WERI-Rb-1 (cell line): ENCODE measurements around the gene KLHL36.
"Not testable (repeated sequence)": the region's sequence is repeated elsewhere in the genome, so short reads cannot be mapped to it uniquely, and the experiment has no call there.

ENCODE experiments used
- DNase-seq: peaks from one replicate; pipeline ENCODE4 v3.0.0-alpha.2; 2020
- H3K27ac ChIP-seq: fragments of 250-450 bp; sonication (Bioruptor Pico); 2 replicates; pipeline ENCODE4 v1.5.1; 2020; ENCODE audit warnings: mild to moderate bottlenecking, moderate library complexity
- H3K27me3 ChIP-seq: fragments of 250-450 bp; sonication (Bioruptor Pico); 2 replicates; pipeline ENCODE4 v1.5.1; 2021; ENCODE audit warnings: mild to moderate bottlenecking, low read depth, moderate library complexity; ENCODE audit not compliant: insufficient read depth, severe bottlenecking
- H3K36me3 ChIP-seq: fragments of 250-450 bp; sonication (Bioruptor Pico); 2 replicates; pipeline ENCODE4 v1.5.1; 2020; ENCODE audit warnings: mild to moderate bottlenecking, moderate library complexity
- H3K4me3 ChIP-seq: 2 replicates; pipeline ENCODE4 v1.5.1; 2011; ENCODE audit warnings: low read depth, mild to moderate bottlenecking, control low read depth, low read length
- H3K9me3 ChIP-seq: fragments of 250-450 bp; sonication (Bioruptor Pico); 2 replicates; pipeline ENCODE4 v1.5.1; 2021; ENCODE audit warnings: mild to moderate bottlenecking, moderate library complexity; ENCODE audit not compliant: severe bottlenecking
- CTCF ChIP-seq: IDR thresholded peaks from 2 replicates; pipeline ENCODE4 v1.5.1; 2011; ENCODE audit warnings: low read depth, mild to moderate bottlenecking, control low read depth, inconsistent platforms, low read length

The KLHL36 gene

DNA sequence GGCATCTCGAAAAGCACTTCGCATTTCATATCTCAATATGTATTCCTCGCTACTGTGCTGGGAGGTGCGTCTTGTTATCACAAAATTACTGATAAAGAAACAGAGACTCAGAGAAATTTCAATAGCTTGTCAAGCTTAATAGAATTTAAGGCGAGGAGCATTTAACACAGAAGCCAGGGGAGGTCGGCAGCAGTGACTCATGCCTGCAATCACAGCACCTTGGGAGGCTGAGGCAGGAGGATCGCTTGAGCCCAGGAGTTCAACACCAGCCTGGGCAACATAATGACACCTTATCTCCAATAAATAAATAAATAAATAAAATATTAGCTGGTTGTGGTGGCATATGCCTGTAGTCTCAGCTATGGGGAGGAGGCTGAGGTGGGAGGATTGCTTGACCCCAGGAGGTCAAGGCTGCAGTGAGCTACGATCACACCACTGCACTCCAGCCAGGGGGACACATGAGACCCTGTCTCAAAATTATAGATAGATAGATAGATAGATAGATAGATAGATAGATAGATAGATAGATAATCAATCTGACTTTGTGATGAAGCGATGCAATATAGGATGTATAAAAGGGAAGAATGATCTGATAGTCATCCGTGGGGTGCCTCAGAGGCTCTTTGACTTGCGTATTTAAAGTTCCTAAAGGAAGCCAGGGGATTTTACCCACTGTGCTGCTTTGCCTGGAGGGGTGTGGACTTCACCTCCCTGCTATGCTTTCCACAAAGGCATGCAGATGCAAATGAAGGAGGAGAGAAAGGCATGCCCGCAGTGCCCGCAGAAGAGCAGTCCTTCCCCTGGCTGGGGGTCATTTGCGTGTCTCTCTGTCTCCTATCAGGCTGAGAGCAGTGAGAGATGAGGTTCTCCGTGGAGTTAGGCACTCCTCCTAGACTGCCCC is 35.6 kb downstream of the KLHL36 start:
- no peaks in the 10 kb centered on the region for H3K27me3 ChIP-seq
- H3K36me3 ChIP-seq: no peaks in the 10 kb centered on the region
- no peak overlapping the region for H3K27ac ChIP-seq
- no peak for DNase-seq
- no peaks in the 10 kb centered on the region for H3K9me3 ChIP-seq
- no peak for TF ChIP-seq CTCF
- H3K4me3 ChIP-seq: no peak overlapping the region

DNA sequence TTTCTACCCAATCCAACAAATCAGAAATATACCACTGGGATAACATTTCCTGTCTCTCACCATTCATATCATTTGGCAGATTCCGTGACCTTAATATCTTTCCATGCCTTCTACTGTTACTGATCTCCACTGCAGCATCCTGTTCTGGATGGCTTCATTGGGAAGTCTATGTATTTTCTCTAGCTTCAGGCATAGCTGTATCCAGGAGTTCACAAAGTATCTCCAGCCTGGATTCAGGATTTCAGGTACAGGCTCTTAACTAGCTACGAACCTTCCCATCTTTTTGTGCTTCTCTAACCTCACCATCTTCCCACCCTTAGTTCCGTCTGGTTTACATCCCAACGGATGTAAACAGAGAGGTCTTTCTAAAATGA is 36.3 kb downstream of the KLHL36 start:
- DNase-seq: no peak

DNA sequence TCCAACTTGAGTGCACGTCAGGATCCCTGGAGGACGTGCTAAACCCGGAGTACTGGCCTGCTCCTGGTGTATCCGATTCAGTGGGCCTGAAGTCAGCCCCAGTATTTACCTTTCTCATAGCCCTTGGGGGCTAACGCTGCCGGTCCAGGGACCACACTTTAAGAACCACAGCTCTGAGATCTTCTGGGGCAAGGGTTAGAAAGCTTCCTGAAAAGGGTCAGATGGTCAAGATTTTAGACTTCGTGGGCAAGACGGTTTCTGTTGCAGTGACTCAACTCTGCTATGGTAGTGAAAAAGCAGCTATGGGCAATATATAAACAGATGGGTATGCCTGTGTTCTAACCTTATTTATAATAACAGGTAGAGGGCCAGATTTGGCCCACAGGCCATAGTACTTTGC is 36.9 kb downstream of the KLHL36 start:
- Histone ChIP-seq H3K36me3 (no peaks in the 10 kb centered on the region), H3K27ac (no peak overlapping the region), H3K27me3 (no peaks in the 10 kb centered on the region), H3K4me3 (no peak overlapping the region), H3K9me3 (no peaks in the 10 kb centered on the region)
- DNase-seq: no peak
- no peak for TF ChIP-seq CTCF

More for the DNA sequence above, 36.3 kb downstream of the KLHL36 start:
- no peaks in the 10 kb centered on the region for H3K9me3 ChIP-seq
- H3K36me3 ChIP-seq: no peaks in the 10 kb centered on the region
- no peak overlapping the region for H3K27ac ChIP-seq
- no peaks in the 10 kb centered on the region for H3K27me3 ChIP-seq
- H3K4me3 ChIP-seq: no peak overlapping the region
- no peak for TF ChIP-seq CTCF

DNA sequence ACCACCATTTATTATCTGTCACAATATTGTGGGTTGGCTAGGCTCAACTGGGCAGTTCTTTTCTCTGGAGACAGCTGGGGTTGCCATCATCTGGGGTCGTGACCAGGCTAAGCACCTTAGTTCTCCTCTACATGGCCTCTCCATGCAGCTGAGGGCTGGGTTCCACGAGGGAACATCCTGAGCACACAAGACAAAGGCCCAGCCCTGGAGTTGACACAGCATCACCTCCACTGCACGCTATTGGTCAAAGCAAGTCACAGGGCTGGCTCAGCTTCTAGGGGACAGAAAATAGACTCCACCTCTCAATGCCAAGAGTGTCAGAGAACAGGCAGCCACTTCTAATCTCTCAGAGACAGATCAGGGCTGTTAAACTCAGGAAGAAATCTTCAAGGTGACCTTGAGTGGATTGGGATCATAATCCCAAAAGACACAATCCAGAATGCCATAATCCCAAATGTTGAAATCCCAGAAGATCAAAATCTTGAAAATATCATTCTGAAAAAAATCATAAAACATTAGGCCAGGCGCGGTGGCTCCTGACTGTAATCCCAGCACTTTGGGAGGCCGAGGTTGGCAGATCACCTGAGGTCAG is 38.5 kb downstream of the KLHL36 start:
- no peaks in the 10 kb centered on the region for H3K27me3 ChIP-seq
- peak; percentile 56 for DNase-seq
- TF ChIP-seq CTCF: no peak
- H3K4me3 ChIP-seq: no peak overlapping the region
- no peak overlapping the region for H3K27ac ChIP-seq
- no peaks in the 10 kb centered on the region for H3K36me3 ChIP-seq
- H3K9me3 ChIP-seq: no peaks in the 10 kb centered on the region

DNA sequence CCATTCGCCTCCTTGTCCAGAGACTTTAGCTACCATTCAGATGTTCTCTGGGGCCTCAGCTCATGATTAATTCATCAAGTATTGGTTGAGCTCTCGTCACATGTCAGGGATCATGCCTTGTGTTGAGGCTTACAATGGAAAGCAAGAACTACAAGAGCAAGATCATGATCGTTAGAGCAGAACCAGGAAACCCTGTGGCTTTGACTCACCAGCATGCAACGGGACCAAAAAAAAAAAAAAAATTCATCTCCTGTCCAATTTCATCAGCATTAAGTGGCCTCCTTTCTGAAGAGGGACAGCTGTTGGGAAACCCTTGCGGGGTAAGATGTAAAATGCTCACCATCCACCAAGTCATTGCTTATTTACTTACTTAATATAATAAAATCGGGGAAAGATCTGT is 39.4 kb downstream of the KLHL36 start:
- no peak for DNase-seq
- TF ChIP-seq CTCF: no peak
- Histone ChIP-seq H3K36me3 (no peaks in the 10 kb centered on the region), H3K27ac (no peak overlapping the region), H3K27me3 (no peaks in the 10 kb centered on the region), H3K4me3 (no peak overlapping the region), H3K9me3 (no peaks in the 10 kb centered on the region)

GRCh38 chr16:84688163-84688562 is 39.9 kb downstream of the KLHL36 start:
- not testable (repeated sequence) for DNase-seq, H3K9me3 ChIP-seq, H3K36me3 ChIP-seq, H3K27ac ChIP-seq, H3K4me3 ChIP-seq, H3K27me3 ChIP-seq
